WTC11 (cell line): ENCODE results near the gene SLC13A2. TPM values are rescaled to one million over a fixed set of nuclear protein-coding genes. Genes with fewer than 3 reads are reported as not detected.
"Not testable (repeated sequence)": the region's sequence is repeated elsewhere in the genome, so short reads cannot be mapped to it uniquely, and the experiment has no call there.

Experiments
- ATAC-seq: fragments of 200-7000 bp; cut with Tn5 transposase; 2 replicates; pipeline ENCODE4 v1.10.0; 2021; ENCODE audit warnings: mild to moderate bottlenecking, moderate library complexity
- CTCF ChIA-PET: fragments of 300-600 bp; sonication (Branson Sonifier 250); formaldehyde crosslinking; loops from one replicate; lab custom pipeline; 2021; ENCODE audit warnings: antibody characterized with exemption; lab: Charles Lee
- POLR2A ChIA-PET: fragments of 350-600 bp; sonication (Branson Sonifier 250); formaldehyde crosslinking; loops from one replicate; lab custom pipeline; 2021; ENCODE audit warnings: antibody characterized with exemption; lab: Charles Lee
- DNase-seq: peaks from one replicate; pipeline ENCODE4 v3.0.0; 2021; ENCODE audit warnings: low spot score
- H3K27ac Mint-ChIP-seq: 2 replicates; pipeline ENCODE4 v1.8.0; 2021; ENCODE audit warnings: mixed read lengths
- H3K27me3 Mint-ChIP-seq: 2 replicates; pipeline ENCODE4 v1.8.0; 2021; ENCODE audit warnings: low read depth, mild to moderate bottlenecking, moderate library complexity, mixed read lengths
- H3K36me3 Mint-ChIP-seq: 2 replicates; pipeline ENCODE4 v1.8.0; 2021; ENCODE audit warnings: mixed read lengths
- H3K4me1 Mint-ChIP-seq: 2 replicates; pipeline ENCODE4 v1.8.0; 2022; ENCODE audit warnings: mixed read lengths
- H3K4me3 Mint-ChIP-seq: 2 replicates; pipeline ENCODE4 v1.8.0; 2021; ENCODE audit warnings: mild to moderate bottlenecking, moderate library complexity, mixed read lengths
- H3K9me3 Mint-ChIP-seq: 2 replicates; pipeline ENCODE4 v1.8.0; 2021; ENCODE audit warnings: mixed read lengths
- AFF4 ChIP-seq: sonication (generic); formaldehyde crosslinking; IDR thresholded peaks from 2 replicates; pipeline ENCODE4 v1.8.1; 2023; ENCODE audit warnings: mild to moderate bottlenecking, missing genetic modification reagents, borderline replicate concordance
- CREM ChIP-seq: sonication (generic); formaldehyde crosslinking; IDR thresholded peaks from 2 replicates; pipeline ENCODE4 v1.8.1; 2022; ENCODE audit warnings: mild to moderate bottlenecking, missing genetic modification reagents, moderate library complexity
- E2F1 ChIP-seq: sonication (generic); formaldehyde crosslinking; IDR thresholded peaks from 2 replicates; pipeline ENCODE4 v1.8.0; 2022; ENCODE audit warnings: mild to moderate bottlenecking, missing genetic modification reagents
- ESRRA ChIP-seq: sonication (generic); formaldehyde crosslinking; IDR thresholded peaks from 2 replicates; pipeline ENCODE4 v1.8.1; 2022; ENCODE audit warnings: mild to moderate bottlenecking, missing genetic modification reagents, borderline replicate concordance
- FOXJ3 ChIP-seq: sonication (generic); formaldehyde crosslinking; IDR thresholded peaks from 2 replicates; pipeline ENCODE4 v1.9.0; 2021; ENCODE audit warnings: missing genetic modification reagents, mild to moderate bottlenecking, borderline replicate concordance
- FOXK1 ChIP-seq: sonication (generic); formaldehyde crosslinking; IDR thresholded peaks from 2 replicates; pipeline ENCODE4 v1.8.0; 2022; ENCODE audit warnings: mild to moderate bottlenecking, moderate library complexity, missing genetic modification reagents
- KAT7 ChIP-seq: sonication (generic); formaldehyde crosslinking; IDR thresholded peaks from 2 replicates; pipeline ENCODE4 v1.8.1; 2023; ENCODE audit warnings: missing genetic modification reagents, mild to moderate bottlenecking, borderline replicate concordance
- MXD4 ChIP-seq: fragments of 250-450 bp; sonication (Bioruptor Pico); IDR thresholded peaks from 2 replicates; pipeline ENCODE4 v1.8.0; 2021; ENCODE audit warnings: mild to moderate bottlenecking, moderate library complexity, borderline replicate concordance
- NFYB ChIP-seq: sonication (generic); formaldehyde crosslinking; conservative IDR thresholded peaks from 2 replicates; pipeline ENCODE4 v1.8.0; 2022; ENCODE audit warnings: low read depth, missing genetic modification reagents
- RORB ChIP-seq: fragments of 250-450 bp; sonication (Bioruptor Pico); IDR thresholded peaks from 2 replicates; pipeline ENCODE4 v1.9.0; 2021; ENCODE audit warnings: mild to moderate bottlenecking
- SP1 ChIP-seq: sonication (generic); formaldehyde crosslinking; conservative IDR thresholded peaks from 2 replicates; pipeline ENCODE4 v1.8.1; 2022; ENCODE audit warnings: missing genetic modification reagents
- TEAD4 ChIP-seq: sonication (generic); formaldehyde crosslinking; IDR thresholded peaks from 2 replicates; pipeline ENCODE4 v1.8.0; 2022; ENCODE audit warnings: mild to moderate bottlenecking, missing genetic modification reagents
- TP53 ChIP-seq: sonication (generic); formaldehyde crosslinking; IDR thresholded peaks from 2 replicates; pipeline ENCODE4 v1.8.1; 2023; ENCODE audit warnings: mild to moderate bottlenecking, missing genetic modification reagents
- ZBTB21 ChIP-seq: sonication (generic); formaldehyde crosslinking; IDR thresholded peaks from 2 replicates; pipeline ENCODE4 v1.8.1; 2023; ENCODE audit warnings: mild to moderate bottlenecking, missing genetic modification reagents, borderline replicate concordance
- ZNF121 ChIP-seq: sonication (generic); formaldehyde crosslinking; IDR thresholded peaks from 2 replicates; pipeline ENCODE4 v1.8.0; 2023; ENCODE audit warnings: missing genetic modification reagents
- ZNF263 ChIP-seq: sonication (generic); formaldehyde crosslinking; IDR thresholded peaks from 2 replicates; pipeline ENCODE4 v1.8.1; 2022; ENCODE audit warnings: low read depth, mild to moderate bottlenecking, moderate library complexity, missing genetic modification reagents
- ZNF281 ChIP-seq: sonication (generic); formaldehyde crosslinking; IDR thresholded peaks from 2 replicates; pipeline ENCODE4 v1.8.0; 2023; ENCODE audit warnings: mild to moderate bottlenecking, missing genetic modification reagents
- ZNF423 ChIP-seq: fragments of 250-450 bp; sonication (Bioruptor Pico); IDR thresholded peaks from 2 replicates; pipeline ENCODE4 v2.1.2; 2022; ENCODE audit warnings: mild to moderate bottlenecking, moderate library complexity
- total RNA-seq: library from RNA; stranded (reverse); gene quantifications from 3 replicates; pipeline ENCODE4 v1.2.3, GENCODE V29; 2021
- TF ChIP-seq, protein P1 (sequence below): sonication (generic); formaldehyde crosslinking; IDR thresholded peaks from 2 replicates; pipeline ENCODE4 v1.8.1; 2023; ENCODE audit warnings: mild to moderate bottlenecking, moderate library complexity, missing genetic modification reagents
- TF ChIP-seq, protein P2 (sequence below): sonication (generic); formaldehyde crosslinking; IDR thresholded peaks from 2 replicates; pipeline ENCODE4 v1.8.0; 2022; ENCODE audit warnings: mild to moderate bottlenecking, missing genetic modification reagents

Gene SLC13A2
- total RNA-seq, 1 experiment from 2014 or later = not detected

DNA sequence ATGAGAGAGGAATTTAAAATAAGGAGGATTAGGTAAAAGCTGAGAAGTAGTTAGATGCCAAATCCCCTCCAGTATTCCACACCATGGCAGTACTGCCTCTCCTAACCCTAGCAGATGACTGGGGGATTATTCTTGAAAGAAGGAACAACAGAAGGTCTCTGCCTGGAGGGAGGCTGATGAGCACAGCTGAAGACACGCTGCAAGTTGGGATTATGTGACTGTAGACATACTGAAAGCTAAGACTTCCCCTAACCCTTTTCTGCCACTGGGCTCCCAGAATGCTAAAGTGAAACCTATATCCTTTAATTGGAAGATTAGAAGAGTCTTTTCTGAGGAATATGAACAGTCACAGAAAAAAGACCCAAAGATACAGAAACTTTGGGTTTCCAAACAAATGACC is 39.7 kb upstream of the SLC13A2 start:
- Mint-ChIP-seq H3K4me3 (no peak overlapping the region), H3K27ac (no peak overlapping the region), H3K4me1 (no peaks in the 10 kb centered on the region), H3K36me3 (no peaks in the 10 kb centered on the region), H3K27me3 (peaks cover 10% of the 10 kb centered on the region), H3K9me3 (no peaks in the 10 kb centered on the region)
- TF ChIP-seq, protein P1, sequence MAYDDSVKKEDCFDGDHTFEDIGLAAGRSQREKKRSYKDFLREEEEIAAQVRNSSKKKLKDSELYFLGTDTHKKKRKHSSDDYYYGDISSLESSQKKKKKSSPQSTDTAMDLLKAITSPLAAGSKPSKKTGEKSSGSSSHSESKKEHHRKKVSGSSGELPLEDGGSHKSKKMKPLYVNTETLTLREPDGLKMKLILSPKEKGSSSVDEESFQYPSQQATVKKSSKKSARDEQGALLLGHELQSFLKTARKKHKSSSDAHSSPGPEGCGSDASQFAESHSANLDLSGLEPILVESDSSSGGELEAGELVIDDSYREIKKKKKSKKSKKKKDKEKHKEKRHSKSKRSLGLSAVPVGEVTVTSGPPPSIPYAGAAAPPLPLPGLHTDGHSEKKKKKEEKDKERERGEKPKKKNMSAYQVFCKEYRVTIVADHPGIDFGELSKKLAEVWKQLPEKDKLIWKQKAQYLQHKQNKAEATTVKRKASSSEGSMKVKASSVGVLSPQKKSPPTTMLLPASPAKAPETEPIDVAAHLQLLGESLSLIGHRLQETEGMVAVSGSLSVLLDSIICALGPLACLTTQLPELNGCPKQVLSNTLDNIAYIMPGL (CRISPR knock-in tag) = no peak
- no peak for TF ChIP-seq ESRRA (CRISPR knock-in tag)
- no peak for TF ChIP-seq KAT7 (CRISPR knock-in tag)
- TF ChIP-seq CREM = no peak
- TF ChIP-seq ZNF263 (CRISPR knock-in tag) = no peak
- TF ChIP-seq SP1 (CRISPR knock-in tag) = no peak
- TF ChIP-seq, protein P2, sequence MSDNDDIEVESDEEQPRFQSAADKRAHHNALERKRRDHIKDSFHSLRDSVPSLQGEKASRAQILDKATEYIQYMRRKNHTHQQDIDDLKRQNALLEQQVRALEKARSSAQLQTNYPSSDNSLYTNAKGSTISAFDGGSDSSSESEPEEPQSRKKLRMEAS (CRISPR knock-in tag) = no peak
- no peak for TF ChIP-seq AFF4 (CRISPR knock-in tag)
- no peak for TF ChIP-seq RORB (CRISPR knock-in tag)
- TF ChIP-seq ZNF121 (CRISPR knock-in tag) = no peak
- TF ChIP-seq E2F1 = no peak
- no peak for TF ChIP-seq FOXK1 (CRISPR knock-in tag)
- no peak for TF ChIP-seq NFYB
- no peak for TF ChIP-seq ZBTB21
- no peak for TF ChIP-seq FOXJ3 (CRISPR knock-in tag)
- TF ChIP-seq TP53 (CRISPR knock-in tag) = no peak
- TF ChIP-seq MXD4 = no peak
- TF ChIP-seq ZNF281 = no peak
- no peak for TF ChIP-seq ZNF423
- no peak for TF ChIP-seq TEAD4
- POLR2A ChIA-PET = no interaction called here
- no peak for ATAC-seq
- no peak for DNase-seq
- CTCF ChIA-PET = interaction anchor here (1.2 kb wide), 1 partner anchor 17 kb away, joined by 3 read pairs; no protein-coding TSS in a partner anchor

GRCh38 chr17:28434326-28434725 is 39.1 kb upstream of the SLC13A2 start:
- H3K27me3 Mint-ChIP-seq, POLR2A ChIA-PET, H3K9me3 Mint-ChIP-seq, H3K36me3 Mint-ChIP-seq, H3K4me1 Mint-ChIP-seq, ATAC-seq, H3K27ac Mint-ChIP-seq, DNase-seq, H3K4me3 Mint-ChIP-seq: not testable (repeated sequence)
- CTCF ChIA-PET = interaction anchor here (1.2 kb wide), 1 partner anchor 18 kb away, joined by 3 read pairs; no protein-coding TSS in a partner anchor
